ENCODE measurements around the gene DYNC2I2. TPM values are rescaled to one million over a fixed set of nuclear protein-coding genes. Genes with fewer than 3 reads are reported as not detected.

The DYNC2I2 gene
- total and polyA plus RNA-seq, 10 of the 15 experiments (the other 5 are each of a cell fraction or from before 2014, with no cell fraction given): 0.89 to 118 (median 47.9) TPM

GRCh38 chr9:128628471-128629048 lies 28.1 kb downstream of the DYNC2I2 start:
- no peak for TF ChIP-seq SMARCA5 (IDR thresholded peaks at IDR 0.05)
- no peak for TF ChIP-seq ZNF687 (IDR thresholded peaks at IDR 0.05)
- no peak for TF ChIP-seq PML (IDR thresholded peaks at IDR 0.05; ENCODE audit: low read length)
- TF ChIP-seq RAD21 (IDR thresholded peaks at IDR 0.05; ENCODE audit: insufficient read depth, low read depth, low read length): no peak
- no peak for TF ChIP-seq ZNF384 (IDR thresholded peaks at IDR 0.05; ENCODE audit: borderline replicate concordance, low read depth, low read length)
- no peak for TF ChIP-seq ZBTB40 (IDR thresholded peaks at IDR 0.05; ENCODE audit: borderline replicate concordance)
- TF ChIP-seq USF1 (IDR thresholded peaks at IDR 0.05; ENCODE audit: borderline replicate concordance, extremely low read length, insufficient read depth, low read depth, low read length): no peak
- no peak for TF ChIP-seq ASH2L (IDR thresholded peaks at IDR 0.05; ENCODE audit: borderline replicate concordance, low read depth)
- no peak for TF ChIP-seq JUND (IDR thresholded peaks at IDR 0.05; ENCODE audit: low read depth, low read length)
- TF ChIP-seq ZNF217 (IDR thresholded peaks at IDR 0.05): no peak
- no peak for TF ChIP-seq ZBTB4 (CRISPR knock-in tag; IDR thresholded peaks at IDR 0.05)
- no peak overlapping the region for H2AFZ ChIP-seq (ENCODE audit: control insufficient read depth, low read depth, low read length)
- no peaks in the 10 kb centered on the region; the same call in 1 of the 2 replicates for H4K20me1 ChIP-seq (ENCODE audit: control insufficient read depth, insufficient read depth)
- no peak for ATAC-seq
- H3K79me2 ChIP-seq (ENCODE audit: control insufficient read depth, insufficient read depth, low read length): no peaks in the 10 kb centered on the region
- H3K4me1 ChIP-seq (ENCODE audit: control insufficient read depth, insufficient read depth, low read length): no peaks in the 10 kb centered on the region
- no peaks in the 10 kb centered on the region for H3K27me3 ChIP-seq (replicated peaks in 1 of 2; ENCODE audit: control insufficient read depth in 2 of 2, insufficient read depth in 2 of 2, low read length in 1 of 2)
- ChIA-PET POLR2A (no interaction called here), SMC1A (ENCODE audit: uncharacterized antibody, unreplicated experiment) (no interaction called here), RAD21 (ENCODE audit: unreplicated experiment) (interaction anchor here (1.1 kb wide), 1 partner anchor 15 kb away, joined by 3 read pairs; no protein-coding TSS in a partner anchor), CTCF (no interaction called here)
- H3K9me3 ChIP-seq (replicated peaks; ENCODE audit: control insufficient read depth, insufficient read depth, low read length): no peaks in the 10 kb centered on the region
- in situ Hi-C loops (cut with MboI) (no loop called here), intact Hi-C loops (cut with micrococcal nuclease; ENCODE audit: unreplicated experiment) (no loop called here)
- no peak for FAIRE-seq
- no peak for DNase-seq (ENCODE audit: low read depth, low spot score)
- no peak overlapping the region for H3K27ac ChIP-seq (ENCODE audit: control insufficient read depth, insufficient read depth)
- H3K9ac ChIP-seq (ENCODE audit: control insufficient read depth, insufficient read depth, low read length): no peak overlapping the region
- no TSS peak for BruUV-seq (replicated peaks)
- H3K4me3 ChIP-seq: no peak overlapping the region
- 80% methylated on average over 17 of the region's 17 CpGs for WGBS (ENCODE audit: insufficient coverage, insufficient replicate concordance, low lambda C conversion rate, missing lambda C conversion rate)
- peaks cover 10 to 41% of the 10 kb centered on the region in 2 experiments; a peak in 3 of 4 replicates for H3K36me3 ChIP-seq (ENCODE audit: control insufficient read depth in 2 of 2, insufficient read depth in 2 of 2, low read length in 1 of 2)
- H3K4me2 ChIP-seq (ENCODE audit: control insufficient read depth, insufficient read depth): no peak overlapping the region

All from GM12878 (cell line).